HTERT RPE-1 (cell line): ENCODE measurements around the gene MTHFD1L.

Experiments
- in situ Hi-C: fragments of 300-500 bp; cut with MboI; formaldehyde crosslinking; loops from 4 replicates; pipeline ENCODE4 v1.14.3; 2020; ENCODE audit warnings: low sequenced_read_pairs

Gene MTHFD1L

DNA sequence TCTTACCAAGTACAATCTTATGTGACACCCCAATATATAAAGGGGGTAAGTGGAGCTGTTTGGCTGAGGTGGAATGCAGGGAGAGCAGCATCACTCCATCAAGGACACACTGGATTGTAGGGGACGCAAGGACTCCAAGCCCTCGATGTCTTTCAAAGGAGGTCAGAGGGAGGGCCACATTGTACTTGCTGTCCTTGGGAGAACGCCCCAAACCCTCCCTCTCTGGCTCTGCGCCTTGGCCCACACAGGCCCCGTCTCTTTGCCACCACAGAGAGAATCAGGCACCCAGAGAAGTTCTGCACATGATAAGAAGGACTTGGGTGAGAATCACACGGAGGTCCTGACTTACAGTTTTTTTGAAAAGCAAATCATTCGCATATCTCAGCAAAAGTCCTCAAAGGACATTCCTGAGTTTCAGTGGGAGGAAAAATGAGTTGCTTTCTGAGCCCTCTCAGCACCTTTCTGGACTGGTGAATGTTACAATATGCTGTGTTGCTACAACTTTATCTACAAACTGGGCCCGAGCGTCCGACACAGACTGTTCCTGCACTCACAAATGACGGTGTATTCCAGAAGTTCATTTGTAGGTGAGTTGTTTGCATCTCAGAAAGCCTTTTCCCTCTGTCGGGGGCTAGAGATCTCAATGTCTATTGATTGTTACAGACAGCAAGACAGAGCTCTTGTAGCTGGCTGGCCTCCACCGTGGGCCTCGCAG lies 281.8 kb downstream of the MTHFD1L start:
- in situ Hi-C loops = no loop called here

DNA sequence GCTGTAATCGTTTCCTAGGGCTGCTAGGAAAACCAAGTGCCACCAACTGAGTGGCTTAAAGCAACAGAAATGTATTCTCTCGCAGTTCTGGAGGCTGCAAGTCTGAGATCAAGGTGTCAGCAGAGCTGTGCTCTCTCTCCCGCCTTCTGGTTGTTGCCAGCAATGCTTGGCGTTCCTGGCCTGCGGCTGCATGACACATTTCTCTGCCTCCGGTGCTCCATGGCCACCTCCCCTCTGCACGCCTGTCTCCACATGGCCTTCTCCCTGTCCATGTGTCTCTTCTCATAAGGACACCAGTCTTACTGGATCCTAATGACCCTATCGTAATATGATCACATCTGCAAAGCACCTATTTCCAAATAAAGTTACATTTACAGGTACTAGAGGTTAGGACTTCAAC lies 282.6 kb downstream of the MTHFD1L start:
- in situ Hi-C loops = no loop called here

DNA sequence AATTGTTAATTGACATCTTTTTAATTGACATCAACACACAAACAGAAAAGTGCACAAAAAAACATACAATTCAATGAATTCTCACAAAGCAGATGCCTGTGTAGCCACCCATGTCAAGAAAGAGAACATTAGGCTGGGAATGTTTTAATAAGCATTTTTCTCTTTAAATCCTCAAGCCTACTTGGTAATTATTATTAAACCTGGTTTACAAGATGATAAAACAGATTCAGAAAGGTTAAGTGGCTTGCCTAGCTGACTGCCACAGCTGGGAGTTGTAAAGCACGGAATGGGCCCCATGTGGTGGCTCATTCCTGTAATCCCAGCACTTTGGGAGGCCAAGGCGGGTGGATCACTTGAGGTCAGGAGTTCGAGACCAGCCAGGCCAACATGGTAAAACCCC lies 284.3 kb downstream of the MTHFD1L start:
- in situ Hi-C loops = no loop called here
